Putamen (tissue), 1 donor: ENCODE results near the gene MYRIP.
"Not testable (repeated sequence)": the region's sequence is repeated elsewhere in the genome, so short reads cannot be mapped to it uniquely, and the experiment has no call there.

ENCODE experiments used
- DNase-seq: peaks from one replicate; pipeline ENCODE4 v3.0.0-alpha.2; 2016; ENCODE audit warnings: low spot score

MYRIP gene

GRCh38 chr3:40130721-40131120 lies 321.3 kb downstream of the MYRIP start:
- no peak for DNase-seq

DNA sequence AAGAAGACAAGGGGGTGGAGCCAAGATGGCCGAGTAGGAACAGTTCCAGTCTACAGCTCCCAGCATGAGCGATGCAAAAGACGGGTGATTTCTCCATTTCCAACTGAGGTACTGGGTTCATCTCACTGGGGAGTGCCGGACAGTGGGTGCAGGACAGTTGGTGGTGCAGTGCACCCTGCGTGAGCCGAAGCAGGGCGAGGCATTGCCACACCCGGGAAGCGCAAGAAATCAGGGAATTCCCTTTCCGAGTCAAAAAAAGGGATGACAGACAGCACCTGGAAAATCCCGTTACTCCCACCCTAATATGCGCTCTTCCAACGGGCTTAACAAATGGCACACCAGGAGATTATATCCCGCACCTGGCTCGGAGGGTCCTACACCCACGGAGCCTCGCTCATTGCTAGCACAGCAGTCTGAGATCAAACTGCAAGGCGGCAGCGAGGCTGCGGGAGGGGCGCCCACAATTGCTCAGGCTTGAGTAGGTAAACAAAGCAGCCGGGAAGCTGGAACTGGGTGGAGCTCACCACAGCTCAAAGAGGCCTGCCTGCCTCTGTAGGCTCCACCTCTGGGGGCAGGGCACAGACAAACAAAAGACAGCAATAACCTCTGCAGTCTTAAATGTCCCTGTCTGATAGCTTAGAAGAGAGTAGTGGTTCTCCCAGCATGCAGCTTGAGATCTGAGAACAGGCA lies 324.6 kb downstream of the MYRIP start:
- DNase-seq, result not testable (repeated sequence)

DNA sequence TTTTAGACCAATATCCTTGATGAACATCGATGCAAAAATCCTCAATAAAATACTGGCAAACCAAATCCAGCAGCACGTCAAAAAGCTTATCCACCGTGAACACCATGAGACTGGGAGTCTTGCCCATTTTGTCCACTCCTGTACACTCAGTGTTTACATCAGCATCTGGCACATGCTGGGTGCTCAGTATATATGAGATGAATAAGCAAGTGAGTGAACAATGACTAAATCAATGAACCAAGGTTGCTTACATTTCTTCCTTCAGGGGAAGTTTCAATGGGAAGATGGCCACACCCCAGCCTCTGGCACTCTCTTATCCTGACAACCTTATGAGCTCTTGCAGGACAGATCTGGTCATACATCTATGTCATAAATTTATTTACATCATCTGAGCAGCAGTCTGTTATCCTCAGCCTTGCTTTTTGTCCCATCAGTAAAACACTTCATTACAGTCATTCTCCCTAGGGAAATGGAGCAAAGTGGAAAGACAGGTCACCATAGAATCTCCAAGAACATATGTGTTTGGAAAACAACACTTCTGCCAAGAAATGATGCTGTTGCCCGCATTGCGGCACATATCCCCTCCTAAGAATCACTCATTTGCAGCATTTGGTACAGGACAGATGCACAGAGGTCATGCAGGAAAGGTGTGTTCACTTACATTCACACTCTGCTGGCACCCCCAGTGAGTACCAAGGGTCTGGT lies 328.3 kb downstream of the MYRIP start:
- DNase-seq, result no peak

GRCh38 chr3:40143283-40144090 lies 334.1 kb downstream of the MYRIP start:
- DNase-seq, result no peak

- no peak for DNase-seq
These were observed 339.4 kb downstream of the MYRIP start for GRCh38 chr3:40148827-40149226.

- DNase-seq, result no peak
These were observed 343.2 kb downstream of the MYRIP start for GRCh38 chr3:40152482-40153133.

- no peak for DNase-seq
These were observed 351.5 kb downstream of the MYRIP start for GRCh38 chr3:40160933-40161332.

DNA sequence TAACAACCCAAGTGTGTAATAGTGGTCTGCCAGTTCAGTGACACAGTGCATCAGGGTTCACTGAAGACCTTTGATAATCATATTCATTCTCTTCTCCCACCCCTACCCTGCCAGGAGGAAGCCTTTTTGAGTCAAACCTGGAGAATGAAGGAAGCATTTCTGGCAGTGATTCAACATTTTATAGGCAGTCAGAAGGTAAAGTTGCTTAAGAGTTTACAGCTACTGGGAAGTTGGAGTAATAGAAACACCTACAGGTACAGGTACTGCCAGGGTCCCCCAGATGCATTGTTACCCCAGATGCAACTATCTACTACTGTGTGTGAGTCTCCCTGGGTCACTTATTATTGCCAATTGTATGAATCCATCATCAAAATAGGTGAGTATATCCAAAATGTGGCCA lies 353.2 kb downstream of the MYRIP start:
- no peak for DNase-seq

GRCh38 chr3:40166997-40167396 lies 357.6 kb downstream of the MYRIP start:
- no peak for DNase-seq

- no peak for DNase-seq
These were observed 358.5 kb downstream of the MYRIP start for GRCh38 chr3:40167958-40168357.

- no peak for DNase-seq
These were observed 360.6 kb downstream of the MYRIP start for GRCh38 chr3:40169983-40170382.

DNA sequence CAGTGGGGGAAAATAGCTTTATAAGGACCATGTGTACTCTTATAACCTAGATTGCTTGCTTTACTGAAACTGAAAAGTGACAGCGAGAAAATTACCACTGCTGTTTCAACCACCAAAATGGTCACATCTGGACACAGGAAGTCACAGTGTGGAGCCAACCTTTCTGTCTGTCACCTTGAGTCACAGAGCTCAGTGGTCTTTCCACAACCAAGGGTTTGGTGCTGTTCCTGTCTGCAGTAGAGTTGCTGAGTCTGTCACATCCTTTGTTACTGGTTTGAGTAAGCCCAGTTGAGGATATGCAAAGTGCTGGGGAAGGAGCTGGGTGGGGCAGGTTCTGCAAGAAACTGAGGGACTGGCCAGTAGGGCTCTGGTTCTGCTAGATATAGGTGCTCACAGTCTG lies 361.0 kb downstream of the MYRIP start:
- DNase-seq, result no peak

- DNase-seq, result no peak
These were observed 363.2 kb downstream of the MYRIP start for GRCh38 chr3:40172560-40172959.

DNA sequence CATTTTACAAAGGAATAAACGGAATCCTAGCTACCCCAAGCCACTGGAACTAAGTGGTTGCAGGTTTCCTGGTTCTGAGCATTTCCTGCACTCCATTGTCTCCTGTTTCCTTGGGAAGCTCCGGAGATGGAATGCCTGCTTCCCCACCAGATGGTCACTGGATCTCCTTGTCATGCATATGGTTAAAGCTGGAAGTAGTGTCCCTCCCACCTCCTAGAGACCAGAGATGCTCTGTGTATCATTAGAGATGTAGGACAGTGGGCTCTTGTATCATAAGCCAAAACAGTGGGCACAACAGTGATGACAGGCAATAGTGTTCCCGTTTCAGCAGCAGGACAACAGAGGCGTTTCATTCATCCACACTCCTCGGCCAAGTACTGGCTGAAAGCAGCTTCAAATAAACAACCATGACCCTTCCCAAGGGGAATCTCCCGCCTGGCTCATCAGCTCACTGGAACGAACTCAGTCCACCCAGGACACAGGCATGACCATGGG lies 363.9 kb downstream of the MYRIP start:
- peak; percentile 88 for DNase-seq

GRCh38 chr3:40178012-40178594 lies 368.7 kb downstream of the MYRIP start:
- DNase-seq, result no peak

DNA sequence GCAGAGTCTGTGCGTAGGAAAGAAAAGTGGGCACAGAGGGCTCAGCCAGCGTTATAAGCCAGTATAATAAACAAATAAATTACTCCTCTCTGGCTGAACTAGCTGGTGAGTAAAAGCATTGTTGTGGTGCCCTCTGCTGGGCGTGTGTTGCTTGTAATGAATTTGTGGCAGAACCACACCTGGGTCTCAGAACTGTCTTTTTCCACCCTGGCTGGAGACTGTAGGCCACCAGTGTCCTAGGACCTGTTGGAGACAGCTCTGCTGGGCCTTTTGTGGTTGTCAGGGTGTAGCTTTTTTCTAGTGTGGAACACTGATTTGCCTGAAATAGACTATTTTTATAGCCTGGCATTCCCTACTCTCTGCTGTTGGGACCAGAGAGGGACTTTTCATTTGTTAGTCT lies 369.6 kb downstream of the MYRIP start:
- peak; percentile 64 for DNase-seq

DNA sequence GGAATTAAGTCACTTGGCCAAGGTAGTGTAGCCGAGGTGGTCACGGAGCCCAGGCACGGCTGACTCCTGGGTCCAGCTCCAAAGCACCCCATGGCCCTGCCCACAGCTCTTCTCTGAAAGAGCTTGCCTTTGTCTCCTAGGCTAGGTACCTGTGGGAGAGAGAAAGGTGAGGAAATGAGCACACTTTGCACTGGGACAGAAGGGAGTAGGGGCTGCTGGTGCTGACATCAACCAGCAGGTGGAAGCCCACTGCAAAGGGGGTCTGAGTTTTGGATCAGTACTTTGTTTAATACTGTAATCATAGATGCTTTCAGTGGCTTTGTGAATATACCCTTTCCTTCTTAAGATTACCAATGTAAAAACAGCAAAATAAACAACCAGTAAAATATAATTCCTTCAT lies 371.8 kb downstream of the MYRIP start:
- DNase-seq, result no peak

DNA sequence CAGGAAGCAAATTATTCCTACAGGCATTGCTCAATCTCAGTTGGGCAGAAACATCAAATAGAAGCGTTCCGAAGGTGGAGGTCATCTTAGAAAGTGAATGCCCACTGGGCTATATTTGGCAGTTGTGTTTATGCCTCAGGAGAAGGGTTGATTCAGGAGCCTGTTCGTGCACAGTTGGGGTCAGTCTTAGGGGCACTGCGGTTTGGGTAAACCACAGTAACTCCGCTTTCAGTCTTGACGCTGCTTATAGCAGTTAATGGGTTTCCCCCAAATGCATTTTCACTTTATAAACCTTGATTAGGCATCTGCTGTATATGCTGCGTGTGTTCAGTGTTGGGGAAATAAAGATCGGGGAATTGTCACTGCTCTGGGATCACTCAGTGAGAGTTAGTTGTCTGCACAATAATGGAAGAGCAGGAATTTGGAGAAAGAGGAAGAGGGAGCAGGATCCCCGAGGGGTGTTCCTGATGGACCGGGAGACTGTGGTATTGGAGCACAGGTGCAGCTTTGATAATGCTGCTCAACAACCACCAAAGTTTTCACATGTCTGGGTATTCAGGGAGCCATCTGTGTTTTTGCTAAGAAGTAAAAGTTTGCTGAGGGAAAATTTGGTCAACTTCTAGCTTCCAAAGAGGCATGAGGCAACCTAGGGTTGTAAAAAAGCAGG lies 375.8 kb downstream of the MYRIP start:
- DNase-seq, result no peak

DNA sequence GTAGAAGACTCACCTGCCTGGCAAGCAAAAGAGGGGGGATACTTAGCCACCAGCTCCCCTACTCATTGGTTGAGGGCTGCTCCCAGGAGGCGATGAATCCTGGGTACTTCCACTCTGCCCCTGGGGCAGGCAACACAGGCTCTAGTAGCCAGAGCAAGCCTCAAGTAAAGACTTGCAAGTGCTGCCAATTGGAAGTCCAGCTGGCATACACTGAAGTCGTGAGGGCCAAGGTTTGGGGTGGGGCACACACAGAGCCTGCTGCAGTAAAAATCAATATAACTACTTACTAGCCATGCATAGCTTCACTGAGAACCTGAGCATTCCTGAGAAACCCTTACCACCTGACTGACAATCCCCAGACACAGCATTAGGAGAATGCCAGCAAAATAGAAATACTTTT lies 377.1 kb downstream of the MYRIP start:
- no peak for DNase-seq

DNA sequence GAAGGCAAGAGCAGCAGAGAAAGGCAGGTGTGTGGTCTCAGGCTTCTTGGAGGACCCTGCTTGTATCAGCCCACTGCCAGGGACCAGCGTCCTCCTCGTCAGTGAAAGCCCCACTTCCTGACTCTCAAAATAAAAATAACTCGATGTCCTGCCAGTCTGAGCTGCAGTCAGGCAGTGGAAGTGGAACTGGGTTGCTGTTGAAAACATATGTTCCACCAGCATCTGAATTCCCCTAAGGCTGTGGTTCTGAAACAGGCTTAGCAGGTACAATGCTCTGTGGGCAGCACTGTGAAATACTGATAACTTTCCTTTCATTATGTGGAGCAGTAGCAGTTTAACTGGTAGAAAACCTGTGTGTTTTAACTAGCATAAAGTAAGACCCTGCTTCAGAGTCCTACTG lies 378.5 kb downstream of the MYRIP start:
- no peak for DNase-seq

DNA sequence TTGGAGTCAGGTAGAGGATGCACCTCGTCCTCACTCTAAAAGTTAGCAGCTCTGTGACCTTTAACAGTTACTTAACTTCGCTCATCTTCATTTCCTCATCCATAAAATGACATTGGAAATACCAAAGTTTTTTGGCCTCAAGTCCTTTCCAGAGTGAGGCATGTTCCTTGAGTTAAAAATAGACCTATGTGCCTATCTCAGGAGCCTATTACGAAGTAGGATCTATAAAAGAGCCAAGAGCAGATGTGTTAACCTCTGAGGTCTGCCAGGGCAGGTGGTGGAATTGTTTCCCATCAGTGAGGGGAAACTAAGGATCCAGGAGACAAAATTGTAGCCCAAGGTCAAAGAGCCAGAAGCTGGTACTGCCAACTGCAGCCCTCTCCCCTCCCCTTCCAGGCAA lies 379.7 kb downstream of the MYRIP start:
- DNase-seq, result no peak
